ENCODE results near the gene SEMA4A.

DNA sequence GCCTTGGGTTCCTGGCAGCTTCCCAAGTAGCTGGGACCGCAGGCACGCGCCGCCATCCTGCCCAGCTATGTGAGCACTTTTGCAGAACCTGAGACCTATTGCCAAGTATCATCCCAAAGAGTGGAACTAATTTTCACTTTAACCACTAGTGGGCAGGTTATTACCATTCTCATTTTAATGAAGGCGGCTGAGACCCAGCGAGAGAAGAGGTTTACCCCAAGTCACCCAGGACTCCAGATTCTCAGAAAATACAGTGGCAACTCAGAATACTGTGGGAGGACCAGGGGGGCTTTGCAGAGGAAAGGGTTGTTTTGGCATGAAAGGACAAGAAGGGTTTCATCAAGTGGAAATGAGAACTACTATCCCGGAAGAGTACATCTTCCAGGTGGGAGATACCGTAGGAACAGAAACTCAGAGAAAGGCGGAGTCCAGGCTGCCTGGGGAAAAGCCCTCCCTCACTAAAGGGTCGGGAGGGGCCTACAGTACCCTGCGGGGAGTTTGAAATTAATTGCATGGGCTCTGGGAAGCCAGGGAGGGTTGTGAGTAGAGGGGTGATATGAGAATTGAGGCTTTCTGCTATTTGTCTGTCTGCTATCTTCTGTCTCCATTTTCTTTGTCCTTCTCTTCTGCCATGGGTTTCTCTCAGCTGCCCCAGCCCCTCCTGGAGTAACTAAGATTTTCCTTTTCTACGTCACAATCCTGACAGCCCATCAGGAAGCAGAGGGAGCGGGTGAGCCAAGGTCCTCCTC, 7.2 kb upstream of the SEMA4A start:
- TF ChIP-seq, protein P1, sequence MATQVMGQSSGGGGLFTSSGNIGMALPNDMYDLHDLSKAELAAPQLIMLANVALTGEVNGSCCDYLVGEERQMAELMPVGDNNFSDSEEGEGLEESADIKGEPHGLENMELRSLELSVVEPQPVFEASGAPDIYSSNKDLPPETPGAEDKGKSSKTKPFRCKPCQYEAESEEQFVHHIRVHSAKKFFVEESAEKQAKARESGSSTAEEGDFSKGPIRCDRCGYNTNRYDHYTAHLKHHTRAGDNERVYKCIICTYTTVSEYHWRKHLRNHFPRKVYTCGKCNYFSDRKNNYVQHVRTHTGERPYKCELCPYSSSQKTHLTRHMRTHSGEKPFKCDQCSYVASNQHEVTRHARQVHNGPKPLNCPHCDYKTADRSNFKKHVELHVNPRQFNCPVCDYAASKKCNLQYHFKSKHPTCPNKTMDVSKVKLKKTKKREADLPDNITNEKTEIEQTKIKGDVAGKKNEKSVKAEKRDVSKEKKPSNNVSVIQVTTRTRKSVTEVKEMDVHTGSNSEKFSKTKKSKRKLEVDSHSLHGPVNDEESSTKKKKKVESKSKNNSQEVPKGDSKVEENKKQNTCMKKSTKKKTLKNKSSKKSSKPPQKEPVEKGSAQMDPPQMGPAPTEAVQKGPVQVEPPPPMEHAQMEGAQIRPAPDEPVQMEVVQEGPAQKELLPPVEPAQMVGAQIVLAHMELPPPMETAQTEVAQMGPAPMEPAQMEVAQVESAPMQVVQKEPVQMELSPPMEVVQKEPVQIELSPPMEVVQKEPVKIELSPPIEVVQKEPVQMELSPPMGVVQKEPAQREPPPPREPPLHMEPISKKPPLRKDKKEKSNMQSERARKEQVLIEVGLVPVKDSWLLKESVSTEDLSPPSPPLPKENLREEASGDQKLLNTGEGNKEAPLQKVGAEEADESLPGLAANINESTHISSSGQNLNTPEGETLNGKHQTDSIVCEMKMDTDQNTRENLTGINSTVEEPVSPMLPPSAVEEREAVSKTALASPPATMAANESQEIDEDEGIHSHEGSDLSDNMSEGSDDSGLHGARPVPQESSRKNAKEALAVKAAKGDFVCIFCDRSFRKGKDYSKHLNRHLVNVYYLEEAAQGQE (IDR thresholded peaks at IDR 0.05; ENCODE audit: insufficient read depth in 1 of 2, low read depth in 2 of 2, low read length in 2 of 2): no peak
- peak; percentile 42; the same call in 1 of the 2 replicates for TF ChIP-seq TAF1 (IDR thresholded peaks at IDR 0.05; ENCODE audit: borderline replicate concordance, insufficient read depth, low read length)
- TF ChIP-seq SIN3A (IDR thresholded peaks at IDR 0.05; ENCODE audit: borderline replicate concordance, insufficient read depth, low read length): no peak

Data from PFSK-1 (cell line).